ENCODE measurements around the gene KCTD21. TPM values are rescaled to one million over a fixed set of nuclear protein-coding genes. Genes with fewer than 3 reads are reported as not detected.

KCTD21 gene
- total RNA-seq, 3 donors from 2014 or later, result 8.5 to 13.1 (median 8.8) TPM

- Histone ChIP-seq H3K4me3 (no peak overlapping the region), H3K36me3 (no peaks in the 10 kb centered on the region), H3K9me3 (no peaks in the 10 kb centered on the region), H3K27me3 (no peaks in the 10 kb centered on the region), H3K27ac (no peak overlapping the region), H3K4me1 (no peaks in the 10 kb centered on the region)
- DNase-seq (ENCODE audit: low spot score in 2 of 2), result peak in 1 of 2 donors; percentile 35
- intact Hi-C loops (cut with DNase I; ENCODE audit: low total_unique reads), result no loop called here
- no peak for TF ChIP-seq POLR2A (IDR thresholded peaks at IDR 0.05)
- no peak for TF ChIP-seq POLR2AphosphoS5 (IDR thresholded peaks at IDR 0.05)
- no peak for TF ChIP-seq CTCF (IDR thresholded peaks at IDR 0.05)
Measured at GRCh38 chr11:78197816-78198215, 9.4 kb upstream of the KCTD21 start.

DNA sequence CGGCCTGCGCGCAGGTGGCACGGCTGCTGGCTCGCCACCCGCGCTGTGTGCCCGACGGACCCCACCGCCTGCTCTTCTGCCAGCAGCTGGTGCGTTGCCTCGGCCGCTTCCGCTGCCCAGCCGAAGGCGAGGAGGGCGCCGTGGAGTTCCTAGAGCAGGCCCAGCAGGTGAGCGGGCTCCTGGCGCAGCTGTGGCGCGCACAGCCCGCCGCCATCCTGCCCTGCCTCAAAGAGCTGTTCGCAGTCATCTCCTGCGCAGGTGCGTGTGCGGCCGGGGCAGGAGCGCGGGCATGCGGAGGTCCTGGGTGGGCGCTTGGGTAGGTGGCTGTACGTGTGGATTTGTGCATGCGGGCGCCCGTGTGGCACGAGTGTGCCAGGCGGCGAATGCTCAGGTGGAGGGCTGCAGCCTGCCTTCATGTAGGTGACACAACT is 8.2 kb upstream of the KCTD21 start:
- DNase-seq (ENCODE audit: low spot score in 2 of 2), result peak in 1 of 2 donors; percentile 19
- peaks cover 0 to 5% of the 10 kb centered on the region in 2 donors for H3K4me1 ChIP-seq
- H3K9me3 ChIP-seq, result no peaks in the 10 kb centered on the region
- TF ChIP-seq POLR2AphosphoS5 (IDR thresholded peaks at IDR 0.05) (no peak), POLR2A (IDR thresholded peaks at IDR 0.05) (no peak), CTCF (IDR thresholded peaks at IDR 0.05) (no peak)
- no peak overlapping the region for H3K27ac ChIP-seq
- no peaks in the 10 kb centered on the region for H3K36me3 ChIP-seq
- H3K4me3 ChIP-seq, result peak overlapping the region in 1 of 3 donors; percentile 43
- H3K27me3 ChIP-seq, result no peaks in the 10 kb centered on the region
- intact Hi-C loops (cut with DNase I; ENCODE audit: low total_unique reads), result no loop called here

DNA sequence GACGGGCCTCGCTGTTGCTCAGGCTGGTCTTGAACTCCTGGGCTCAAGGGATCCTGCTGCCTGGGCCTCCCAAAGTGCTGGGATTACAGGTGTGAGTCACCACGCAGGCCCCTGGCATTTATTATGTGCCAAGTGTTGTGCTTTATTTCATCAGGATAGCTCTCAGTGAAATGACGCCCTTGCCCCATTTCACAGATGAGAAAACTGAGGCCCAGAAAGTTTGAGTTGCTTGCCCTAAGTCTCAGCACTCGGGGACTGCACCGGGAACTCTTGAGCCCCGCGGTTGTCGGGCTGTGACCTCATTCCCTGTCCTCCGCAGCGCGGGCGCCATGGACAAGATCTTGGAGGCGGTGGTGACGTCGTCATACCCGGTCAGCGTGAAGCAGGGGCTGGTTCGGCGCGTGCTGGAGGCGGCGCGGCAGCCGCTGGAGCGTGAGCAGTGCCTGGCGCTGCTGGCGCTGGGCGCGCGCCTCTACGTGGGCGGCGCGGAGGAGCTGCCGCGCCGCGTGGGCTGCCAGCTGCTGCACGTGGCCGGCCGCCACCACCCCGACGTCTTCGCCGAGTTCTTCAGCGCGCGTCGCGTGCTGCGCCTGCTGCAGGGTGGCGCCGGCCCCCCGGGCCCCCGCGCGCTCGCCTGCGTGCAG is 7.6 kb upstream of the KCTD21 start:
- peak in 1 of 2 donors; percentile 44 for DNase-seq (ENCODE audit: low spot score in 2 of 2)

GRCh38 chr11:78194490-78194889 is 6.1 kb upstream of the KCTD21 start:
- TF ChIP-seq POLR2AphosphoS5 (IDR thresholded peaks at IDR 0.05) (no peak), CTCF (IDR thresholded peaks at IDR 0.05) (no peak), POLR2A (IDR thresholded peaks at IDR 0.05) (no peak)
- Histone ChIP-seq H3K27me3 (no peaks in the 10 kb centered on the region), H3K9me3 (no peaks in the 10 kb centered on the region), H3K27ac (no peak overlapping the region), H3K4me1 (peaks cover 3 to 6% of the 10 kb centered on the region in 2 donors), H3K4me3 (no peak overlapping the region), H3K36me3 (no peaks in the 10 kb centered on the region)
- no peak for DNase-seq (ENCODE audit: low spot score in 2 of 2)
- intact Hi-C loops (cut with DNase I; ENCODE audit: low total_unique reads), result loop anchor here (1.0 kb wide), 1 partner anchor 33 kb away; no protein-coding TSS in a partner anchor

More for the DNA sequence above, 7.6 kb upstream of the KCTD21 start:
- peaks cover 0 to 5% of the 10 kb centered on the region in 2 donors for H3K4me1 ChIP-seq
- no peaks in the 10 kb centered on the region for H3K27me3 ChIP-seq
- peak overlapping the region in 1 of 3 donors; percentile 43 for H3K4me3 ChIP-seq
- H3K36me3 ChIP-seq, result no peaks in the 10 kb centered on the region
- H3K9me3 ChIP-seq, result no peaks in the 10 kb centered on the region
- intact Hi-C loops (cut with DNase I; ENCODE audit: low total_unique reads), result no loop called here
- TF ChIP-seq POLR2AphosphoS5 (IDR thresholded peaks at IDR 0.05) (no peak), CTCF (IDR thresholded peaks at IDR 0.05) (no peak), POLR2A (IDR thresholded peaks at IDR 0.05) (no peak)
- H3K27ac ChIP-seq, result no peak overlapping the region

GRCh38 chr11:78193806-78194205 is 5.4 kb upstream of the KCTD21 start:
- Histone ChIP-seq H3K27me3 (no peaks in the 10 kb centered on the region), H3K9me3 (no peaks in the 10 kb centered on the region), H3K27ac (peak overlapping the region in 1 of 2 donors; percentile 10), H3K4me3 (no peak overlapping the region), H3K4me1 (peaks cover 3 to 9% of the 10 kb centered on the region in 2 donors), H3K36me3 (no peaks in the 10 kb centered on the region)
- DNase-seq (ENCODE audit: low spot score in 2 of 2), result peak; percentile 36 to 37
- intact Hi-C loops (cut with DNase I; ENCODE audit: low total_unique reads), result loop anchor here (1.0 kb wide), 1 partner anchor 33 kb away; no protein-coding TSS in a partner anchor
- no peak for TF ChIP-seq POLR2AphosphoS5 (IDR thresholded peaks at IDR 0.05)
- TF ChIP-seq POLR2A (IDR thresholded peaks at IDR 0.05), result no peak
- no peak for TF ChIP-seq CTCF (IDR thresholded peaks at IDR 0.05)
